AG04449 (cell line): ENCODE data around the gene DTX3L.
"Not testable (repeated sequence)": the region's sequence is repeated elsewhere in the genome, so short reads cannot be mapped to it uniquely, and the experiment has no call there.

Experiments used
- CTCF ChIA-PET: fragments of 350-600 bp; formaldehyde crosslinking; extraction: SDS; loops from one replicate; lab custom pipeline; 2021; ENCODE audit warnings: antibody characterized with exemption; lab: Yijun Ruan, JAX
- POLR2A ChIA-PET: fragments of 400-600, 350-600 bp; formaldehyde crosslinking; extraction: SDS; loops from one replicate; lab custom pipeline; 2020; ENCODE audit warnings: antibody characterized with exemption, inconsistent platforms; lab: Yijun Ruan, JAX
- DNase-seq: peaks from one replicate; pipeline ENCODE4 v3.0.0-alpha.2; 2010; ENCODE audit warnings: low read depth, low spot score
- H3K4me3 ChIP-seq: 2 replicates; pipeline ENCODE4 v1.5.1; 2011; ENCODE audit warnings: low read depth, mild to moderate bottlenecking, control low read depth, low read length
- TF ChIP-seq, protein P1 (sequence below): IDR thresholded peaks from one replicate; pipeline ENCODE4 v1.5.1; 2011; ENCODE audit warnings: mild to moderate bottlenecking, moderate library complexity, low read length, control low read depth, inconsistent platforms; ENCODE audit not compliant: insufficient read depth; ENCODE audit errors: missing control alignments

The DTX3L gene

DNA sequence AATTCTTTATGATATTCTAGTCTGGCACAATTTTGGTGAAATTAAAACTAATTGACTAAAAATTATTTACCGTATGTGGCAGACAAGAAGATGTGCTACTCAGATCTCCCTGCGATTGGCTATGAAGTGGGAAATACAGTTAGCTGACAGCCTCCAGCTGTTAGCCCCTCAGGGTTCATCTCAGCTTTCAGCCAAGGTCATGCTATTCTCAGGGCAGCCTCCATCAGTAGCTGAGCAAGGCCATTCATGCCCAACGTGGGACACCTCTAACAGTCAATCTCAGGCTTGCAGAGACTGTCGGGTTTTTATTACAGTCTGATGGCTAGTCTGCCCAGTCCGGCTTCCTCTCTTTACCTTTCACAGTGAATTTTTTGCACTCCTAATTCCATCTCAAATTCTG lies 6.8 kb upstream of the DTX3L start:
- CTCF ChIA-PET, result interaction anchor here (1.9 to 12.1 kb wide), 2 partner anchors 18 to 121 kb away, joined by 4 to 181 read pairs; partner anchors contain the start of gene PARP14
- TF ChIP-seq, protein P1, sequence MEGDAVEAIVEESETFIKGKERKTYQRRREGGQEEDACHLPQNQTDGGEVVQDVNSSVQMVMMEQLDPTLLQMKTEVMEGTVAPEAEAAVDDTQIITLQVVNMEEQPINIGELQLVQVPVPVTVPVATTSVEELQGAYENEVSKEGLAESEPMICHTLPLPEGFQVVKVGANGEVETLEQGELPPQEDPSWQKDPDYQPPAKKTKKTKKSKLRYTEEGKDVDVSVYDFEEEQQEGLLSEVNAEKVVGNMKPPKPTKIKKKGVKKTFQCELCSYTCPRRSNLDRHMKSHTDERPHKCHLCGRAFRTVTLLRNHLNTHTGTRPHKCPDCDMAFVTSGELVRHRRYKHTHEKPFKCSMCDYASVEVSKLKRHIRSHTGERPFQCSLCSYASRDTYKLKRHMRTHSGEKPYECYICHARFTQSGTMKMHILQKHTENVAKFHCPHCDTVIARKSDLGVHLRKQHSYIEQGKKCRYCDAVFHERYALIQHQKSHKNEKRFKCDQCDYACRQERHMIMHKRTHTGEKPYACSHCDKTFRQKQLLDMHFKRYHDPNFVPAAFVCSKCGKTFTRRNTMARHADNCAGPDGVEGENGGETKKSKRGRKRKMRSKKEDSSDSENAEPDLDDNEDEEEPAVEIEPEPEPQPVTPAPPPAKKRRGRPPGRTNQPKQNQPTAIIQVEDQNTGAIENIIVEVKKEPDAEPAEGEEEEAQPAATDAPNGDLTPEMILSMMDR, result no peak
- H3K4me3 ChIP-seq, result no peak overlapping the region

GRCh38 chr3:122558605-122559004 lies 5.5 kb upstream of the DTX3L start:
- POLR2A ChIA-PET, result interaction anchor here (0.6 kb wide), 1 partner anchor 136 kb away, joined by 4 read pairs; no protein-coding TSS in a partner anchor
- CTCF ChIA-PET, result interaction anchor here (1.1 to 12.1 kb wide), 5 partner anchors 10 to 474 kb away, joined by 3 to 181 read pairs (median 3); partner anchors contain the start of genes FAM162A and PARP14
- TF ChIP-seq, protein P1, result no peak
- no peak overlapping the region for H3K4me3 ChIP-seq
- DNase-seq, result no peak

More for the DNA sequence above, 6.8 kb upstream of the DTX3L start:
- no peak for DNase-seq
- POLR2A ChIA-PET, result no interaction called here

DNA sequence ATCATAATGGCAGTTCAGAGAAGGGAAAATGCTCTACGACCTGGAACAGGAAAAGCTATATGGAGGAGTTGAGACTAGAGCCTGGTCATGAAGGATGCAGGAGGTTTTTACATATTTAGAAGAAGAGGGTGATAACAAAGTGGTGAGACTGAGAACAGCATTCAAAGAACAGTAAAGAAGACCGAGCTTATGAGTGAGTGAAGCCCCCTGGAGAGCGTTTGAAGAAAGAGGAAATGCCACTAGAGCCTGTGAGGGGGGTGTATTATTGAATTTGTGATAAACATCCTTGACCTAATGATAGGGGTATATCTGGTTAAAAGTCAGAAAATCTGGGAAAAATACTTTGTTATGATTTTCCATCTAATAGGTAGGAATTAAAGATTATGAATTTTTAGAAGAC lies 4.2 kb upstream of the DTX3L start:
- ChIA-PET POLR2A (no interaction called here), CTCF (interaction anchor here (0.6 to 12.1 kb wide), 10 partner anchors 9 to 124 kb away, joined by 3 to 181 read pairs (median 3); partner anchors contain the start of gene PARP14)

GRCh38 chr3:122560680-122561079 lies 3.5 kb upstream of the DTX3L start:
- POLR2A ChIA-PET, result no interaction called here
- H3K4me3 ChIP-seq, result no peak overlapping the region
- CTCF ChIA-PET, result interaction anchor here (0.9 to 12.1 kb wide), 7 partner anchors 11 to 118 kb away, joined by 3 to 181 read pairs (median 3); partner anchors contain the start of gene PARP14
- TF ChIP-seq, protein P1, result peak; percentile 54
- no peak for DNase-seq

More for the DNA sequence above, 4.2 kb upstream of the DTX3L start:
- no peak for DNase-seq
- TF ChIP-seq, protein P1, result no peak
- H3K4me3 ChIP-seq, result no peak overlapping the region

DNA sequence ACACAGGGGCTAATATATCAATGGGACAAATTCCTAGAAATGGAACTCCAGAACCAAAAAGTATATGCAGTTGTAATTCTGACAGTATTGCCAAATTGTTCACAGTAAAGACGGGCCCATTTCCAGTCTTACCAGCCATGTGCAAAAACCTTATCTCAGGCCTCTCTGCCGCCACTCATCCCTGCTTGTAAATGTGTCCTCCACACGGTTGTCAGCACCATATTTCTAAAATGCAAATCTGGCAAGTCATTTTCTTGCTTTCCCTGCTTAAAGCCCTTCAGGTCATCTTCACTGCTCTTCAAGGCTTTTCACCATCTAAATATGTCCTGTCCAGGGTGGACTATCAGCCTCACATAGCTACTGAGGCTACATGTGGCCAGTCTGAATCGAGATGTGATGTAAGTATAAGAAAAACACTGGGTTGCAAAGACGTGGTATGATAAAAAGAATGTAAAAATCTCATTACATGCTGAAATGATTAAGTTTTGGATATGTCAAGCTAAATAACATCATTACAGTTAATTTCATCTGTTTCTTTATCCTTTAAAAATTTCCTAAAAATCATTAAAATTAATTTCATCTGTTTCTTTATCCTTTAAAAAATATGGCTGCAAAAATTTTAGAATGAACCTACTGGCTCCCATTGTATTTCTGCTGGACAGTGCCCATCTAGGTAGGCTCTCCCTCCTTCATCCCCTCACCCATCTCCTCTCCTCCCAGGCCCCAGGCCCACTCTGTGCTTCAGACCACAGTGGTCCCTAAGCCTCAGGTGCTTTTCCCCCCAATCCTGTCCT lies 1.0 kb upstream of the DTX3L start:
- H3K4me3 ChIP-seq, result peak overlapping the region; percentile 77
- DNase-seq, result no peak
- ChIA-PET POLR2A (no interaction called here), CTCF (interaction anchor here (0.8 to 12.1 kb wide), 6 partner anchors 9 to 118 kb away, joined by 3 to 181 read pairs (median 5); partner anchors contain the start of gene PARP14)
- TF ChIP-seq, protein P1, result no peak

DNA sequence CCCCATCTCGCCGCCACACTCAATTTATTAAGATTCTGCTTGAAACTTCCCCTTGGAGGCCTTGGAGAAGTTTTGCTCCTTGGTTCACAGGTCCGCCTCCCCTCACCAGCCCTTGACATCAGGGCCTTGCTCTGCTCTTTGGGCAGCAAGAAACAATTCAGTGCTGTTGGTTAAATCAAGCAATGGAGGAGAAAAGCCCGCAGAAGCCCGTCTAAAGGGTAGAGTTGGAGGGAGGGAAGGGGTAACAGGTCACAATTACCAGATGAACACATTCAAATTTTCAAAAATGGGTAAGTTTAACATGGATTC lies 467 bp upstream of the DTX3L start:
- ChIA-PET CTCF (interaction anchor here (0.8 to 12.1 kb wide), 4 partner anchors 10 to 115 kb away, joined by 3 to 181 read pairs (median 4); partner anchors contain the start of gene PARP14), POLR2A (interaction anchor here (1.0 to 1.1 kb wide), 2 partner anchors 115 to 117 kb away, joined by 3 to 6 read pairs; partner anchors contain the start of gene PARP14)
- TF ChIP-seq, protein P1, result no peak
- peak overlapping the region; percentile 77 for H3K4me3 ChIP-seq
- no peak for DNase-seq

DNA sequence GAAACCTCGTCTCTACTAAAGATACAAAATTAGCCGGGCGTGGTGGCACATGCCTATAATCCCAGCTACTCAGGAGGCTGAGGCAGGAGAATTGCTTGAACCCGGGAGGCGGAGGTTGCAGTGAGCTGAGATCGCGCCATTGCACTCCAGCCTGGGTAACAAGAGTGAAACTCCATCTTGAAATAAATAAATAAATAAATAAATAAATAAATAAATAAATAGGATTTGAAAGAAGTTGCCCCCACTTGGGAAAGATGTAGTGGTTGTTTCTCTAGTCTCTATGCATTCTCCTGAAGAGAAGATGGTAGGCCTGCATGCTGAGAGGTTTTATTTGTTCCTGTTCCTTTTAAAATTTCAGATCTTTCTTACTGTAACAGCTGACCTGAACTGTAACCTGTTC lies 4.0 kb downstream of the DTX3L start:
- CTCF ChIA-PET, DNase-seq, H3K4me3 ChIP-seq, POLR2A ChIA-PET: not testable (repeated sequence)
